ENCODE results near the gene TSHZ2.

TSHZ2 gene

GRCh38 chr20:53133628-53134027 lies 161.5 kb downstream of the TSHZ2 start:
- H3K9me3 Mint-ChIP-seq = no peaks in the 10 kb centered on the region
- no peak for TF ChIP-seq CTCF (IDR thresholded peaks at IDR 0.05; ENCODE audit: unreplicated experiment in 3 of 3)
- peak overlapping the region in 1 of 3 experiments; percentile 8 for H3K27ac Mint-ChIP-seq
- peaks cover 10% of the 10 kb centered on the region for H3K36me3 Mint-ChIP-seq (ENCODE audit: low read depth)
- H3K27me3 Mint-ChIP-seq (ENCODE audit: low read depth) = no peaks in the 10 kb centered on the region
- H3K4me3 Mint-ChIP-seq = no peak overlapping the region
- peaks cover 37% of the 10 kb centered on the region for H3K4me1 Mint-ChIP-seq

GRCh38 chr20:53136473-53136872 lies 164.3 kb downstream of the TSHZ2 start:
- H3K9me3 Mint-ChIP-seq = no peaks in the 10 kb centered on the region
- no peak overlapping the region for H3K4me3 Mint-ChIP-seq
- H3K27me3 Mint-ChIP-seq (ENCODE audit: low read depth) = no peaks in the 10 kb centered on the region
- TF ChIP-seq CTCF (IDR thresholded peaks at IDR 0.05; ENCODE audit: unreplicated experiment in 3 of 3) = no peak
- H3K4me1 Mint-ChIP-seq = peaks cover 60% of the 10 kb centered on the region
- peak overlapping the region in 2 of 3 experiments; percentile 37 to 46 for H3K27ac Mint-ChIP-seq
- peaks cover 10% of the 10 kb centered on the region for H3K36me3 Mint-ChIP-seq (ENCODE audit: low read depth)

- H3K27me3 Mint-ChIP-seq (ENCODE audit: low read depth) = no peaks in the 10 kb centered on the region
- H3K36me3 Mint-ChIP-seq (ENCODE audit: low read depth) = peaks cover 17% of the 10 kb centered on the region
- TF ChIP-seq CTCF (IDR thresholded peaks at IDR 0.05; ENCODE audit: unreplicated experiment in 3 of 3) = no peak
- no peak overlapping the region for H3K4me3 Mint-ChIP-seq
- no peaks in the 10 kb centered on the region for H3K9me3 Mint-ChIP-seq
- peak overlapping the region in 2 of 3 experiments; percentile 1 to 24 for H3K27ac Mint-ChIP-seq
- peaks cover 55% of the 10 kb centered on the region for H3K4me1 Mint-ChIP-seq
Observed at GRCh38 chr20:53138454-53139262, 166.5 kb downstream of the TSHZ2 start.

- Mint-ChIP-seq H3K36me3 (ENCODE audit: low read depth) (peaks cover 12% of the 10 kb centered on the region), H3K27me3 (ENCODE audit: low read depth) (no peaks in the 10 kb centered on the region), H3K27ac (peak overlapping the region in 1 of 3 experiments; percentile 4), H3K9me3 (no peaks in the 10 kb centered on the region), H3K4me1 (peaks cover 55% of the 10 kb centered on the region), H3K4me3 (no peak overlapping the region)
- TF ChIP-seq CTCF (IDR thresholded peaks at IDR 0.05; ENCODE audit: unreplicated experiment in 3 of 3) = no peak
Observed at GRCh38 chr20:53141201-53142050, 169.3 kb downstream of the TSHZ2 start.

GRCh38 chr20:53142225-53143127 lies 170.3 kb downstream of the TSHZ2 start:
- peaks cover 46% of the 10 kb centered on the region for H3K4me1 Mint-ChIP-seq
- no peaks in the 10 kb centered on the region for H3K27me3 Mint-ChIP-seq (ENCODE audit: low read depth)
- H3K4me3 Mint-ChIP-seq = no peak overlapping the region
- no peaks in the 10 kb centered on the region for H3K9me3 Mint-ChIP-seq
- no peak for TF ChIP-seq CTCF (IDR thresholded peaks at IDR 0.05; ENCODE audit: unreplicated experiment in 3 of 3)
- H3K27ac Mint-ChIP-seq = peak overlapping the region in 1 of 3 experiments; percentile 4
- peaks cover 9% of the 10 kb centered on the region for H3K36me3 Mint-ChIP-seq (ENCODE audit: low read depth)
